ENCODE data around the gene CSH1.

DNA sequence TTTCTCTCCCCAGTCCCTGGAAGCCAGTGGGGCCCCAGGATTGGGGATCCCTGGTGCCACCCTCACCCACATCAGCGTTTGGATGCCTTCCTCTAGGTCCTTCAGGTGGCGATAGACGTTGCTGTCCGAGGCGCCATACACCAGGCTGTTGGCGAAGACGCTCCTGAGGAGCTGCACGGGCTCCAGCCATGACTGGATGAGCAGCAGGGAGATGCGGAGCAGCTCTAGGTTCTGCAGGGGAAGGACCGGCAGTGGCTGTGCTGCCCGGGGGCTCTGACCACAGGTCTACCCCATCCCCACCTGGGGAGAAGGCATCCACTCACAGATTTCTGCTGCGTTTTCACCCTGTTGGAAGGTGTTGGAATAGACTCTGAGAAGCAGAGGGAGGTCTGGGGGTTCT, 15.7 kb downstream of the CSH1 start:
- TF ChIP-seq, protein P1, sequence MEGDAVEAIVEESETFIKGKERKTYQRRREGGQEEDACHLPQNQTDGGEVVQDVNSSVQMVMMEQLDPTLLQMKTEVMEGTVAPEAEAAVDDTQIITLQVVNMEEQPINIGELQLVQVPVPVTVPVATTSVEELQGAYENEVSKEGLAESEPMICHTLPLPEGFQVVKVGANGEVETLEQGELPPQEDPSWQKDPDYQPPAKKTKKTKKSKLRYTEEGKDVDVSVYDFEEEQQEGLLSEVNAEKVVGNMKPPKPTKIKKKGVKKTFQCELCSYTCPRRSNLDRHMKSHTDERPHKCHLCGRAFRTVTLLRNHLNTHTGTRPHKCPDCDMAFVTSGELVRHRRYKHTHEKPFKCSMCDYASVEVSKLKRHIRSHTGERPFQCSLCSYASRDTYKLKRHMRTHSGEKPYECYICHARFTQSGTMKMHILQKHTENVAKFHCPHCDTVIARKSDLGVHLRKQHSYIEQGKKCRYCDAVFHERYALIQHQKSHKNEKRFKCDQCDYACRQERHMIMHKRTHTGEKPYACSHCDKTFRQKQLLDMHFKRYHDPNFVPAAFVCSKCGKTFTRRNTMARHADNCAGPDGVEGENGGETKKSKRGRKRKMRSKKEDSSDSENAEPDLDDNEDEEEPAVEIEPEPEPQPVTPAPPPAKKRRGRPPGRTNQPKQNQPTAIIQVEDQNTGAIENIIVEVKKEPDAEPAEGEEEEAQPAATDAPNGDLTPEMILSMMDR (IDR thresholded peaks at IDR 0.05): no peak
- no peak for TF ChIP-seq TAF1 (IDR thresholded peaks at IDR 0.05; ENCODE audit: borderline replicate concordance, low read depth, low read length)
- TF ChIP-seq POLR2AphosphoS5 (IDR thresholded peaks at IDR 0.05; ENCODE audit: low read depth, low read length): no peak
- no peak for TF ChIP-seq GABPA (IDR thresholded peaks at IDR 0.05; ENCODE audit: low read depth)
- TF ChIP-seq EZH2phosphoT487 (IDR thresholded peaks at IDR 0.05; ENCODE audit: borderline replicate concordance, low read depth): no peak
